HCT116 (cell line): Measurements from ENCODE around the gene LGR6. TPM values are rescaled to one million over a fixed set of nuclear protein-coding genes. Genes with fewer than 3 reads are reported as not detected.

ENCODE experiments used
- ATAC-seq: fragments of 200-7000 bp; cut with Tn5 transposase; 2 replicates; pipeline ENCODE4 v1.9.1; 2020; ENCODE audit warnings: mild to moderate bottlenecking, moderate library complexity
- BruUV-seq: library from RNA; stranded (reverse); fragments of 400-500 nt; replicated peaks from 2 replicates; lab custom pipeline; 2021; lab: Mats Ljungman, UMichigan
- CTCF ChIA-PET: fragments of 300-600 bp; sonication (Branson Sonifier 250); formaldehyde crosslinking; loops from one replicate; lab custom pipeline; 2021; ENCODE audit warnings: antibody characterized with exemption; lab: Charles Lee
- POLR2A ChIA-PET: fragments of 300-600, 350-600 bp; sonication (Branson Sonifier 250); formaldehyde crosslinking; loops from one replicate; lab custom pipeline; 2021; ENCODE audit warnings: antibody characterized with exemption; lab: Charles Lee
- RAD21 ChIA-PET, 2 experiments: fragments of 300-600 bp; sonication (Branson Sonifier 250); formaldehyde crosslinking; loops; one replicate each; lab custom pipeline; 2023; ENCODE audit warnings: low total read pairs in 2 of 2; ENCODE audit not compliant: uncharacterized antibody in 2 of 2, unreplicated experiment in 2 of 2, low non-redundant PET in 1 of 2; lab: Charles Lee
- DNase-seq: peaks from one replicate; pipeline ENCODE4 v3.0.0-alpha.2; 2010; ENCODE audit warnings: low read depth, low spot score
- H2AFZ ChIP-seq: fragments of 200-600 bp; shearing (Covaris generic), sonication (generic); 2 replicates; pipeline ENCODE4 v1.6.1; 2017; ENCODE audit warnings: low read depth, mixed run types, mixed read lengths, antibody characterized with exemption, low read length; ENCODE audit not compliant: poor library complexity, severe bottlenecking
- H3K27ac ChIP-seq: 2 replicates; pipeline ENCODE4 v1.5.1; 2012; ENCODE audit warnings: low read depth, low read length
- H3K27me3 ChIP-seq: fragments of 200-600 bp; sonication (generic); 2 replicates; pipeline ENCODE4 v1.6.1; 2016; ENCODE audit warnings: mixed run types, low read length, mixed read lengths; ENCODE audit not compliant: insufficient read depth
- H3K36me3 ChIP-seq, 2 experiments: fragments of 200-500 bp in 1 of 2; fragments of 200-600 bp in 1 of 2; sonication (Bioruptor generic) in 1 of 2; sonication (generic) in 1 of 2; 2 replicates each; pipeline versions ENCODE4 v1.5.1 to v1.6.1; 2014 to 2016; ENCODE audit warnings: low read length in 2 of 2, inconsistent platforms in 1 of 2, mixed read lengths in 1 of 2, mixed run types in 1 of 2; ENCODE audit not compliant: insufficient read depth in 2 of 2, control insufficient read depth in 1 of 2
- H3K4me1 ChIP-seq, 2 experiments: fragments of 200-600 bp in 1 of 2; sonication (generic) in 1 of 2; 2 replicates each; pipeline versions ENCODE4 v1.5.1 to v1.6.1; 2012 to 2017; ENCODE audit warnings: low read length in 2 of 2, inconsistent platforms in 1 of 2, mild to moderate bottlenecking in 1 of 2, mixed read lengths in 1 of 2, mixed run types in 1 of 2, moderate library complexity in 1 of 2; ENCODE audit not compliant: insufficient read depth in 2 of 2, control insufficient read depth in 1 of 2
- H3K4me2 ChIP-seq: fragments of 200-600 bp; sonication (generic); 2 replicates; pipeline ENCODE4 v1.6.1; 2017; ENCODE audit warnings: mixed run types, low read length, mixed read lengths
- H3K4me3 ChIP-seq, 2 experiments: fragments of 200-600 bp in 1 of 2; sonication (generic) in 1 of 2; replicated peaks in 1 of 2; 2 replicates each; pipeline ENCODE4 v1.5.1; 2011 to 2016; ENCODE audit warnings: low read length in 2 of 2, control low read depth in 1 of 2, low read depth in 1 of 2, mild to moderate bottlenecking in 1 of 2, mixed read lengths in 1 of 2, mixed run types in 1 of 2
- H3K79me2 ChIP-seq: fragments of 200-600 bp; sonication (generic); 2 replicates; pipeline ENCODE4 v1.6.1; 2017; ENCODE audit warnings: mild to moderate bottlenecking, mixed run types, low read length, moderate library complexity, mixed read lengths; ENCODE audit not compliant: insufficient read depth
- H3K9ac ChIP-seq: fragments of 200-600 bp; sonication (generic); 2 replicates; pipeline ENCODE4 v1.6.1; 2016; ENCODE audit warnings: low read length, mixed read lengths
- H3K9me2 ChIP-seq: fragments of 200-600 bp; sonication (generic), shearing (Covaris generic); 2 replicates; pipeline ENCODE4 v1.6.1; 2017; ENCODE audit warnings: mixed run types, mild to moderate bottlenecking, moderate library complexity; ENCODE audit not compliant: insufficient read depth
- H3K9me3 ChIP-seq, 2 experiments: fragments of 200-500 bp in 1 of 2; fragments of 200-600 bp in 1 of 2; sonication (Bioruptor generic) in 1 of 2; sonication (generic) in 1 of 2; 2 replicates each; pipeline ENCODE4 v1.6.1; 2014 to 2017; ENCODE audit warnings: low read length in 2 of 2, mixed read lengths in 2 of 2, inconsistent platforms in 1 of 2, low read depth in 1 of 2, mild to moderate bottlenecking in 1 of 2, mixed run types in 1 of 2, moderate library complexity in 1 of 2; ENCODE audit not compliant: control insufficient read depth in 1 of 2, insufficient read depth in 1 of 2
- H4K20me1 ChIP-seq: fragments of 200-600 bp; sonication (generic), shearing (Covaris generic); 2 replicates; pipeline ENCODE4 v1.6.1; 2017; ENCODE audit warnings: mixed run types, mild to moderate bottlenecking, moderate library complexity; ENCODE audit not compliant: insufficient read depth
- ATF3 ChIP-seq: IDR thresholded peaks from 2 replicates; pipeline ENCODE4 v1.6.1; 2012
- CBX3 ChIP-seq: IDR thresholded peaks from 2 replicates; pipeline ENCODE4 v1.6.1; 2012; ENCODE audit warnings: low read depth
- CEBPB ChIP-seq: IDR thresholded peaks from 2 replicates; pipeline ENCODE4 v1.6.1; 2012; ENCODE audit warnings: low read depth
- EGR1 ChIP-seq: IDR thresholded peaks from 2 replicates; pipeline ENCODE4 v1.6.1; 2012; ENCODE audit warnings: low read depth
- ELF1 ChIP-seq: IDR thresholded peaks from 2 replicates; pipeline ENCODE4 v1.6.1; 2012; ENCODE audit warnings: low read depth, borderline replicate concordance
- JUND ChIP-seq: IDR thresholded peaks from 2 replicates; pipeline ENCODE4 v1.6.1; 2012
- POLR2A ChIP-seq: IDR thresholded peaks from 2 replicates; pipeline ENCODE4 v1.7.0; 2011; ENCODE audit warnings: borderline replicate concordance; ENCODE audit not compliant: insufficient read depth, insufficient read length; ENCODE audit errors: extremely low read depth
- POLR2AphosphoS5 ChIP-seq: IDR thresholded peaks from 2 replicates; pipeline ENCODE4 v1.6.1; 2011; ENCODE audit warnings: mild to moderate bottlenecking, low read depth, low read length, moderate library complexity
- REST ChIP-seq: IDR thresholded peaks from 2 replicates; pipeline ENCODE4 v1.6.1; 2012; ENCODE audit warnings: low read depth
- SP1 ChIP-seq: IDR thresholded peaks from 2 replicates; pipeline ENCODE4 v1.6.1; 2012; ENCODE audit warnings: low read depth
- TCF7L2 ChIP-seq: IDR thresholded peaks from 2 replicates; pipeline ENCODE4 v1.7.0; 2011; ENCODE audit warnings: borderline replicate concordance, inconsistent platforms; ENCODE audit not compliant: insufficient read depth, insufficient read length; ENCODE audit errors: extremely low read depth
- ZBTB33 ChIP-seq: IDR thresholded peaks from 2 replicates; pipeline ENCODE4 v1.6.1; 2011; ENCODE audit warnings: mild to moderate bottlenecking, low read length, moderate library complexity; ENCODE audit not compliant: insufficient replicate concordance; ENCODE audit errors: extremely low read depth
- ZFX ChIP-seq: fragments of 450-650 bp; IDR thresholded peaks from 2 replicates; pipeline ENCODE4 v1.6.1; 2017
- ZNF274 ChIP-seq: fragments of 200-500 bp; sonication (Bioruptor generic); IDR thresholded peaks from 2 replicates; pipeline ENCODE4 v1.6.1; 2014; ENCODE audit warnings: mild to moderate bottlenecking, low read depth, low read length, inconsistent platforms
- intact Hi-C: fragments of 100-400 bp; cut with micrococcal nuclease; formaldehyde crosslinking; loops from 2 replicates; pipeline ENCODE4 v1.10.0; 2022
- total RNA-seq: library from RNA; stranded (reverse); gene quantifications from one replicate; pipeline ENCODE4 v1.2.1, GENCODE V29; 2021; ENCODE audit not compliant: unreplicated experiment

LGR6 gene
- total RNA-seq, 1 experiment from 2014 or later: 0.20 TPM

GRCh38 chr1:202248861-202249260 is 55.3 kb downstream of the LGR6 start:
- POLR2A ChIA-PET: no interaction called here
- no peak overlapping the region for H3K9ac ChIP-seq
- TF ChIP-seq CEBPB: no peak
- TF ChIP-seq TCF7L2: no peak
- TF ChIP-seq EGR1: no peak
- no peak for TF ChIP-seq CBX3
- no peak for TF ChIP-seq JUND
- no peak for TF ChIP-seq ZBTB33
- no peak for TF ChIP-seq POLR2AphosphoS5
- TF ChIP-seq POLR2A: no peak
- TF ChIP-seq ELF1: no peak
- no TSS peak for BruUV-seq
- DNase-seq (no peak), ATAC-seq (no peak)
- no peaks in the 10 kb centered on the region for H3K9me2 ChIP-seq
- H3K4me3 ChIP-seq: no peak overlapping the region
- no peaks in the 10 kb centered on the region for H4K20me1 ChIP-seq
- H3K27me3 ChIP-seq: peaks cover 33% of the 10 kb centered on the region; the same call in 1 of the 2 replicates
- RAD21 ChIA-PET: no interaction called here
- no peaks in the 10 kb centered on the region for H3K4me1 ChIP-seq
- no peaks in the 10 kb centered on the region for H3K9me3 ChIP-seq
- no peaks in the 10 kb centered on the region for H3K36me3 ChIP-seq
- H3K4me2 ChIP-seq: no peak overlapping the region
- no peaks in the 10 kb centered on the region for H3K79me2 ChIP-seq
- intact Hi-C loops: no loop called here
- CTCF ChIA-PET: no interaction called here
- no peak overlapping the region for H2AFZ ChIP-seq
- H3K27ac ChIP-seq: no peak overlapping the region

- no peaks in the 10 kb centered on the region for H3K9me2 ChIP-seq
- no peak overlapping the region for H3K27ac ChIP-seq
- ChIA-PET POLR2A (no interaction called here), RAD21 (no interaction called here)
- no peak overlapping the region for H3K4me2 ChIP-seq
- peaks cover 33% of the 10 kb centered on the region; the same call in 1 of the 2 replicates for H3K27me3 ChIP-seq
- intact Hi-C loops: no loop called here
- TF ChIP-seq ELF1: no peak
- no peak for TF ChIP-seq CEBPB
- TF ChIP-seq ZNF274: no peak
- no peak for TF ChIP-seq ZFX
- no peak for TF ChIP-seq REST
- TF ChIP-seq SP1: no peak
- no peak for TF ChIP-seq ATF3
- TF ChIP-seq, all 23 proteins: peak for 0
- Histone ChIP-seq H3K79me2 (no peaks in the 10 kb centered on the region), H3K9ac (no peak overlapping the region), H2AFZ (no peak overlapping the region), H4K20me1 (no peaks in the 10 kb centered on the region), H3K4me3 (no peak overlapping the region), H3K4me1 (no peaks in the 10 kb centered on the region), H3K36me3 (no peaks in the 10 kb centered on the region), H3K9me3 (no peaks in the 10 kb centered on the region)
- ATAC-seq: no peak
- CTCF ChIA-PET: no interaction called here
- BruUV-seq: no TSS peak
- no peak for DNase-seq
Measured at GRCh38 chr1:202249436-202249835, 55.8 kb downstream of the LGR6 start.
